GM23338 (cell line): Measurements from ENCODE around the gene PDRG1. TPM values are rescaled to one million over a fixed set of nuclear protein-coding genes. Genes with fewer than 3 reads are reported as not detected.

ENCODE experiments used
- ATAC-seq: fragments of 200-7000 bp; cut with Tn5 transposase; 3 replicates; pipeline ENCODE4 v1.9.1; 2020
- DNase-seq: peaks from one replicate; pipeline ENCODE4 v3.0.0-alpha.2; 2015; ENCODE audit warnings: low spot score
- H2AFZ ChIP-seq: fragments of 200-600 bp; sonication (generic); 2 replicates; pipeline ENCODE4 v1.8.0; 2016; ENCODE audit warnings: antibody characterized with exemption, mild to moderate bottlenecking, moderate library complexity
- H3F3A ChIP-seq: fragments of 200-600 bp; sonication (generic); replicated peaks from 2 replicates; pipeline ENCODE4 v1.8.0; 2017; ENCODE audit warnings: antibody characterized with exemption, mixed run types, low read depth
- H3K27ac ChIP-seq: fragments of 200-600 bp; sonication (generic); 2 replicates; pipeline ENCODE4 v1.6.1; 2016; ENCODE audit warnings: low read depth
- H3K27me3 ChIP-seq: fragments of 200-600 bp; sonication (generic); 2 replicates; pipeline ENCODE4 v1.8.0; 2016; ENCODE audit warnings: mild to moderate bottlenecking, mixed run types, moderate library complexity; ENCODE audit not compliant: insufficient read depth
- H3K36me3 ChIP-seq: fragments of 200-600 bp; sonication (generic); 2 replicates; pipeline ENCODE4 v1.8.0; 2016; ENCODE audit warnings: mild to moderate bottlenecking; ENCODE audit not compliant: insufficient read depth
- H3K4me1 ChIP-seq: fragments of 200-600 bp; sonication (generic); 2 replicates; pipeline ENCODE4 v1.8.0; 2016; ENCODE audit warnings: mild to moderate bottlenecking, moderate library complexity; ENCODE audit not compliant: insufficient read depth
- H3K4me2 ChIP-seq: fragments of 200-600 bp; sonication (generic); 2 replicates; pipeline ENCODE4 v1.7.1; 2017; ENCODE audit warnings: mixed run types
- H3K4me3 ChIP-seq: fragments of 200-600 bp; sonication (generic); 2 replicates; pipeline ENCODE4 v1.6.1; 2016; ENCODE audit warnings: mixed run types
- H3K79me2 ChIP-seq: fragments of 200-600 bp; sonication (generic); replicated peaks from 2 replicates; pipeline ENCODE4 v1.8.0; 2017; ENCODE audit warnings: mild to moderate bottlenecking; ENCODE audit not compliant: insufficient read depth
- H3K9me2 ChIP-seq: fragments of 200-600 bp; sonication (generic); 2 replicates; pipeline ENCODE4 v1.8.0; 2017; ENCODE audit not compliant: insufficient read depth
- H4K20me1 ChIP-seq: fragments of 200-600 bp; sonication (generic); replicated peaks from 2 replicates; pipeline ENCODE4 v1.8.0; 2017; ENCODE audit warnings: mild to moderate bottlenecking; ENCODE audit not compliant: insufficient read depth
- H3K27ac Mint-ChIP-seq: 2 replicates; pipeline ENCODE4 v1.8.0; 2020; ENCODE audit warnings: inconsistent platforms, mild to moderate bottlenecking, moderate library complexity, mixed read lengths
- H3K27me3 Mint-ChIP-seq: 3 replicates; pipeline ENCODE4 v1.8.0; 2022; ENCODE audit warnings: low read depth, mild to moderate bottlenecking, moderate library complexity, mixed read lengths, inconsistent platforms; ENCODE audit not compliant: insufficient read depth, poor library complexity
- H3K36me3 Mint-ChIP-seq: 3 replicates; pipeline ENCODE4 v1.8.0; 2021; ENCODE audit warnings: low read depth, mild to moderate bottlenecking, inconsistent platforms, moderate library complexity, mixed read lengths
- H3K4me1 Mint-ChIP-seq: 3 replicates; pipeline ENCODE4 v1.8.0; 2020; ENCODE audit warnings: mild to moderate bottlenecking, inconsistent platforms, mixed read lengths
- H3K4me3 Mint-ChIP-seq: 3 replicates; pipeline ENCODE4 v1.8.0; 2021; ENCODE audit warnings: moderate library complexity, mild to moderate bottlenecking, inconsistent platforms, mixed read lengths
- H3K9me3 Mint-ChIP-seq: 3 replicates; pipeline ENCODE4 v1.8.0; 2020; ENCODE audit warnings: moderate library complexity, mild to moderate bottlenecking, inconsistent platforms, mixed read lengths
- CREB1 ChIP-seq: fragments of 250-450 bp; sonication (Bioruptor Pico); IDR thresholded peaks from 2 replicates; pipeline ENCODE4 v1.5.0; 2020; ENCODE audit warnings: low read depth, mild to moderate bottlenecking, moderate library complexity
- EZH2phosphoT487 ChIP-seq: fragments of 200-600 bp; sonication (generic); IDR thresholded peaks from one replicate; pipeline ENCODE4 v1.8.1; 2018; ENCODE audit warnings: antibody characterized with exemption; ENCODE audit not compliant: unreplicated experiment
- JUNB ChIP-seq: IDR thresholded peaks from one replicate; pipeline ENCODE4 v1.6.1; 2016; ENCODE audit warnings: antibody characterized with exemption; ENCODE audit not compliant: unreplicated experiment
- NANOG ChIP-seq: IDR thresholded peaks from 2 replicates; pipeline ENCODE4 v1.6.1; 2016; ENCODE audit warnings: antibody characterized with exemption, borderline replicate concordance
- POLR2AphosphoS5 ChIP-seq: IDR thresholded peaks from 2 replicates; pipeline ENCODE4 v1.6.1; 2016; ENCODE audit warnings: antibody characterized with exemption, low read depth
- ZNF114 ChIP-seq: fragments of 250-450 bp; sonication (Bioruptor Pico); IDR thresholded peaks from 2 replicates; pipeline ENCODE4 v1.5.0; 2020; ENCODE audit warnings: mild to moderate bottlenecking, moderate library complexity
- ZNF331 ChIP-seq: fragments of 250-450 bp; sonication (Bioruptor Pico); IDR thresholded peaks from 2 replicates; pipeline ENCODE4 v1.5.0; 2020; ENCODE audit warnings: low read depth, mild to moderate bottlenecking, moderate library complexity
- polyA plus RNA-seq: library from polyadenylated mRNA; unstranded; fragments of >200 nt; fragmentation: Nextera tagmentation; extraction: Ambion mirVana; gene quantifications from 2 replicates; pipeline ENCODE4 v1.2.1, GENCODE V29; 2016
- total RNA-seq: library from RNA; depleted of rRNA; stranded (reverse); fragments of >200 nt; shearing (Covaris generic); gene quantifications from 2 replicates; pipeline ENCODE4 v1.2.3, GENCODE V29; 2014
- TF ChIP-seq, protein P1 (sequence below): IDR thresholded peaks from 2 replicates; pipeline ENCODE4 v1.6.1; 2016; ENCODE audit warnings: antibody characterized with exemption
- TF ChIP-seq, protein P2 (sequence below), 2 experiments: fragments of 200-600 bp in 1 of 2; sonication (generic) in 1 of 2; conservative IDR thresholded peaks; 2 replicates each; pipeline versions ENCODE4 v1.5.1 to v1.6.1; 2016 to 2017; ENCODE audit warnings: antibody characterized with exemption in 2 of 2, low read depth in 2 of 2, mild to moderate bottlenecking in 2 of 2, moderate library complexity in 1 of 2
- TF ChIP-seq, protein P3 (sequence below): IDR thresholded peaks from one replicate; pipeline ENCODE4 v1.6.1; 2018; ENCODE audit warnings: antibody characterized with exemption; ENCODE audit not compliant: unreplicated experiment

The PDRG1 gene
- total and polyA plus RNA-seq, 2 experiments from 2014 or later: 10.5 to 27.8 TPM

DNA sequence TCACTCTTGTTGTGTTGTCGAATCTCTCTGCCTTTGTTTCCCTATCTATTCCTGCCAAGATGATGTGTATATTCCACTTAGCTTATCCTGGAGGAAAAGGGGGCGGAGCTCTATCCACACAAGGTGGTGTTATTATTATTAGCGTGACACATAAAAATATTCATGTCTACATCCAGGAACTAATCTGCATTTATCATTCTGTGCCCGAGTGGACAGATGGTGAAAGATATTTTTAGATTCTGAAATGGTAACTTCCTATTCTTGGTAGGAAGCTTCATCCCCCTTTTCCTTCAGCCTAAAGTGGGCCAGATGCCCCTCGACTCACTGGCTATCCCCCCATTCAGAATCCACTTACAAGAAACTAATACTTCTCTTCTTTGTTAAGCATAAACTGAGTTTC, 18.1 kb upstream of the PDRG1 start (continued):
- TF ChIP-seq ZNF331 (CRISPR knock-in tag): no peak
- TF ChIP-seq, protein P1, sequence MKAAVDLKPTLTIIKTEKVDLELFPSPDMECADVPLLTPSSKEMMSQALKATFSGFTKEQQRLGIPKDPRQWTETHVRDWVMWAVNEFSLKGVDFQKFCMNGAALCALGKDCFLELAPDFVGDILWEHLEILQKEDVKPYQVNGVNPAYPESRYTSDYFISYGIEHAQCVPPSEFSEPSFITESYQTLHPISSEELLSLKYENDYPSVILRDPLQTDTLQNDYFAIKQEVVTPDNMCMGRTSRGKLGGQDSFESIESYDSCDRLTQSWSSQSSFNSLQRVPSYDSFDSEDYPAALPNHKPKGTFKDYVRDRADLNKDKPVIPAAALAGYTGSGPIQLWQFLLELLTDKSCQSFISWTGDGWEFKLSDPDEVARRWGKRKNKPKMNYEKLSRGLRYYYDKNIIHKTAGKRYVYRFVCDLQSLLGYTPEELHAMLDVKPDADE: no peak
- TF ChIP-seq, protein P2, sequence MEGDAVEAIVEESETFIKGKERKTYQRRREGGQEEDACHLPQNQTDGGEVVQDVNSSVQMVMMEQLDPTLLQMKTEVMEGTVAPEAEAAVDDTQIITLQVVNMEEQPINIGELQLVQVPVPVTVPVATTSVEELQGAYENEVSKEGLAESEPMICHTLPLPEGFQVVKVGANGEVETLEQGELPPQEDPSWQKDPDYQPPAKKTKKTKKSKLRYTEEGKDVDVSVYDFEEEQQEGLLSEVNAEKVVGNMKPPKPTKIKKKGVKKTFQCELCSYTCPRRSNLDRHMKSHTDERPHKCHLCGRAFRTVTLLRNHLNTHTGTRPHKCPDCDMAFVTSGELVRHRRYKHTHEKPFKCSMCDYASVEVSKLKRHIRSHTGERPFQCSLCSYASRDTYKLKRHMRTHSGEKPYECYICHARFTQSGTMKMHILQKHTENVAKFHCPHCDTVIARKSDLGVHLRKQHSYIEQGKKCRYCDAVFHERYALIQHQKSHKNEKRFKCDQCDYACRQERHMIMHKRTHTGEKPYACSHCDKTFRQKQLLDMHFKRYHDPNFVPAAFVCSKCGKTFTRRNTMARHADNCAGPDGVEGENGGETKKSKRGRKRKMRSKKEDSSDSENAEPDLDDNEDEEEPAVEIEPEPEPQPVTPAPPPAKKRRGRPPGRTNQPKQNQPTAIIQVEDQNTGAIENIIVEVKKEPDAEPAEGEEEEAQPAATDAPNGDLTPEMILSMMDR (conservative IDR thresholded peaks at IDR 0.05; ENCODE audit: low read depth in 2 of 2): no peak

DNA sequence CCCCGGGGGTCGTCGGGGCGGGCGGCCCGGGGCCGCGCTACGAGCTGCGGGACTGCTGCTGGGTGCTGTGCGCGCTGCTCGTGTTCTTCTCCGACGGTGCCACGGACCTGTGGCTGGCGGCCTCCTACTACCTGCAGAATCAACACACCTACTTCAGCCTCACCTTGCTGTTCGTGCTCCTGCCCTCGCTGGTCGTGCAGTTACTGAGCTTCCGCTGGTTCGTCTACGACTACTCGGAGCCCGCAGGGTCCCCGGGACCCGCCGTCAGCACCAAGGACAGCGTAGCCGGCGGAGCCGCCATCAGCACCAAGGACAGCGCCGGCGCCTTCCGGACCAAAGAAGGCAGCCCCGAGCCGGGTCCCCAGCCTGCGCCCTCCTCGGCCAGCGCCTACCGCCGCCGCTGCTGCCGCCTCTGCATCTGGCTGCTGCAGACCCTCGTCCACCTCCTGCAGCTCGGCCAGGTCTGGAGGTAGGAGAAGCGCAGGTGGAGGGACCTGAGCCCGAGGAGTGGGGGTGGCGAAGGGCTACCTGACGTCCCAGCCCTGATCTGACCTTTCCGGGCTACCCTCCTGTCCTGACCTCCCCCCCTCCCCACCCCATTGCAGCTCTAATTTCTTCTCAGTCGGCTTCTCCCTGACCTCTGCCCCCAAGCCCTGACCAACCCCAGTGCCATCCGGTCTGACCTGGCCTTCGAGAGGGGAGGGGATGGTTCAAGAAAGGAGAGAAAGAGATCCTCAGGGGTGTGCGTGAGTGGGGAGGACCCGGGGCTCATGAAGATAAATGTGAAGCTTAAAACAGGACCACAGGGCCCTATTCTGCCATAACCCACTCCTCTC, 16.7 kb upstream of the PDRG1 start:
- H2AFZ ChIP-seq: no peak overlapping the region
- H3K4me3 ChIP-seq: peak overlapping the region; percentile 98
- Mint-ChIP-seq H3K4me1 (peaks cover 31% of the 10 kb centered on the region), H3K36me3 (no peaks in the 10 kb centered on the region), H3K27me3 (peaks cover 20% of the 10 kb centered on the region), H3K27ac (no peak overlapping the region), H3K9me3 (peaks cover 8% of the 10 kb centered on the region), H3K4me3 (peak overlapping the region; percentile 86)
- no peaks in the 10 kb centered on the region for H3K36me3 ChIP-seq
- H3K4me2 ChIP-seq: peak overlapping the region; percentile 100
- H3K79me2 ChIP-seq: no peaks in the 10 kb centered on the region
- peaks cover 33% of the 10 kb centered on the region for H3K4me1 ChIP-seq
- H3K27ac ChIP-seq: no peak overlapping the region
- H4K20me1 ChIP-seq: peaks cover 30% of the 10 kb centered on the region
- peaks cover 26% of the 10 kb centered on the region for H3K27me3 ChIP-seq
- DNase-seq: peak; percentile 97
- H3F3A ChIP-seq: peaks cover 26% of the 10 kb centered on the region
- H3K9me2 ChIP-seq: no peaks in the 10 kb centered on the region
- peak; percentile 84 for ATAC-seq
- TF ChIP-seq, protein P3, sequence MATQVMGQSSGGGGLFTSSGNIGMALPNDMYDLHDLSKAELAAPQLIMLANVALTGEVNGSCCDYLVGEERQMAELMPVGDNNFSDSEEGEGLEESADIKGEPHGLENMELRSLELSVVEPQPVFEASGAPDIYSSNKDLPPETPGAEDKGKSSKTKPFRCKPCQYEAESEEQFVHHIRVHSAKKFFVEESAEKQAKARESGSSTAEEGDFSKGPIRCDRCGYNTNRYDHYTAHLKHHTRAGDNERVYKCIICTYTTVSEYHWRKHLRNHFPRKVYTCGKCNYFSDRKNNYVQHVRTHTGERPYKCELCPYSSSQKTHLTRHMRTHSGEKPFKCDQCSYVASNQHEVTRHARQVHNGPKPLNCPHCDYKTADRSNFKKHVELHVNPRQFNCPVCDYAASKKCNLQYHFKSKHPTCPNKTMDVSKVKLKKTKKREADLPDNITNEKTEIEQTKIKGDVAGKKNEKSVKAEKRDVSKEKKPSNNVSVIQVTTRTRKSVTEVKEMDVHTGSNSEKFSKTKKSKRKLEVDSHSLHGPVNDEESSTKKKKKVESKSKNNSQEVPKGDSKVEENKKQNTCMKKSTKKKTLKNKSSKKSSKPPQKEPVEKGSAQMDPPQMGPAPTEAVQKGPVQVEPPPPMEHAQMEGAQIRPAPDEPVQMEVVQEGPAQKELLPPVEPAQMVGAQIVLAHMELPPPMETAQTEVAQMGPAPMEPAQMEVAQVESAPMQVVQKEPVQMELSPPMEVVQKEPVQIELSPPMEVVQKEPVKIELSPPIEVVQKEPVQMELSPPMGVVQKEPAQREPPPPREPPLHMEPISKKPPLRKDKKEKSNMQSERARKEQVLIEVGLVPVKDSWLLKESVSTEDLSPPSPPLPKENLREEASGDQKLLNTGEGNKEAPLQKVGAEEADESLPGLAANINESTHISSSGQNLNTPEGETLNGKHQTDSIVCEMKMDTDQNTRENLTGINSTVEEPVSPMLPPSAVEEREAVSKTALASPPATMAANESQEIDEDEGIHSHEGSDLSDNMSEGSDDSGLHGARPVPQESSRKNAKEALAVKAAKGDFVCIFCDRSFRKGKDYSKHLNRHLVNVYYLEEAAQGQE: peak; percentile 100
- TF ChIP-seq, protein P2 (conservative IDR thresholded peaks at IDR 0.05; ENCODE audit: low read depth in 2 of 2): 0 out of 4 replicates have a peak, but pooled peaks of 1 of the 2 experiments have one; percentile 4
- TF ChIP-seq NANOG (no peak), ZNF331 (CRISPR knock-in tag) (peak; percentile 53; the same call in 1 of the 2 replicates), CREB1 (peak; percentile 75), POLR2AphosphoS5 (no peak), JUNB (no peak), ZNF114 (CRISPR knock-in tag) (peak; percentile 98), EZH2phosphoT487 (no peak)
- TF ChIP-seq, protein P1: peak; percentile 80; the same call in 1 of the 2 replicates
